A673 (cell line): ENCODE results near the gene PCK1. TPM values are rescaled to one million over a fixed set of nuclear protein-coding genes. Genes with fewer than 3 reads are reported as not detected.

Experiments used
- BruUV-seq: library from RNA; stranded (reverse); fragments of 400-500 nt; replicated peaks from 2 replicates; lab custom pipeline; 2021; lab: Mats Ljungman, UMichigan
- CTCF ChIA-PET: fragments of 300-600 bp; sonication (Branson Sonifier 250); formaldehyde crosslinking; loops from one replicate; lab custom pipeline; 2022; ENCODE audit warnings: antibody characterized with exemption; lab: Charles Lee
- POLR2A ChIA-PET: fragments of 300-600 bp; sonication (Branson Sonifier 250); formaldehyde crosslinking; loops from one replicate; lab custom pipeline; 2022; ENCODE audit warnings: antibody characterized with exemption; ENCODE audit not compliant: low non-redundant PET; lab: Charles Lee
- DNase-seq: peaks from one replicate; pipeline ENCODE4 v3.0.0-alpha.2; 2015; ENCODE audit warnings: low spot score
- H3K27ac ChIP-seq: fragments of 200-600 bp; sonication (generic); 2 replicates; pipeline ENCODE4 v1.5.1; 2016; ENCODE audit warnings: mixed run types, low read depth, mild to moderate bottlenecking, mixed read lengths, antibody characterized with exemption, low read length; ENCODE audit not compliant: poor library complexity, severe bottlenecking
- H3K27me3 ChIP-seq: fragments of 200-600 bp; sonication (generic); replicated peaks from 2 replicates; pipeline ENCODE4 v1.6.1; 2017; ENCODE audit warnings: mixed run types, low read depth, mild to moderate bottlenecking, mixed read lengths, antibody characterized with exemption, low read length; ENCODE audit not compliant: insufficient read depth, poor library complexity
- H3K36me3 ChIP-seq: fragments of 200-600 bp; sonication (generic); 2 replicates; pipeline ENCODE4 v1.6.1; 2016; ENCODE audit warnings: mixed run types, mild to moderate bottlenecking, mixed read lengths, antibody characterized with exemption, low read length; ENCODE audit not compliant: insufficient read depth, poor library complexity, severe bottlenecking
- H3K4me1 ChIP-seq: fragments of 200-600 bp; sonication (generic); 2 replicates; pipeline ENCODE4 v1.6.1; 2017; ENCODE audit warnings: mixed run types, mild to moderate bottlenecking, mixed read lengths, antibody characterized with exemption, low read length; ENCODE audit not compliant: insufficient read depth, poor library complexity, severe bottlenecking
- H3K4me3 ChIP-seq: fragments of 200-600 bp; sonication (generic); 2 replicates; pipeline ENCODE4 v1.5.1; 2016; ENCODE audit warnings: low read depth, mixed run types, mild to moderate bottlenecking, mixed read lengths, low read length; ENCODE audit not compliant: poor library complexity, severe bottlenecking
- H3K9me3 ChIP-seq: fragments of 200-600 bp; sonication (generic); 2 replicates; pipeline ENCODE4 v1.6.1; 2016; ENCODE audit warnings: mixed run types, low read depth, mild to moderate bottlenecking, mixed read lengths, antibody characterized with exemption, low read length; ENCODE audit not compliant: poor library complexity, severe bottlenecking
- CTCF ChIP-seq: fragments of 300-800, 200-600 bp; sonication (generic); conservative IDR thresholded peaks from 2 replicates; pipeline ENCODE4 v1.5.1; 2017; ENCODE audit warnings: low read depth, mild to moderate bottlenecking, antibody characterized with exemption, low read length, moderate library complexity, mixed read lengths
- EZH2 ChIP-seq: fragments of 200-600 bp; sonication (generic); IDR thresholded peaks from 2 replicates; pipeline ENCODE4 v1.6.1; 2017; ENCODE audit warnings: borderline replicate concordance, low read depth, mild to moderate bottlenecking, mixed read lengths, antibody characterized with exemption, low read length; ENCODE audit not compliant: poor library complexity, severe bottlenecking
- intact Hi-C: fragments of 100-400 bp; cut with micrococcal nuclease; formaldehyde crosslinking; loops from one replicate; pipeline ENCODE4 v1.10.0; 2022; ENCODE audit not compliant: unreplicated experiment
- total RNA-seq: library from RNA; stranded (reverse); gene quantifications from 2 replicates; pipeline ENCODE4 v1.2.3, GENCODE V29; 2021

PCK1 gene
- total RNA-seq, 1 experiment from 2014 or later = not detected

DNA sequence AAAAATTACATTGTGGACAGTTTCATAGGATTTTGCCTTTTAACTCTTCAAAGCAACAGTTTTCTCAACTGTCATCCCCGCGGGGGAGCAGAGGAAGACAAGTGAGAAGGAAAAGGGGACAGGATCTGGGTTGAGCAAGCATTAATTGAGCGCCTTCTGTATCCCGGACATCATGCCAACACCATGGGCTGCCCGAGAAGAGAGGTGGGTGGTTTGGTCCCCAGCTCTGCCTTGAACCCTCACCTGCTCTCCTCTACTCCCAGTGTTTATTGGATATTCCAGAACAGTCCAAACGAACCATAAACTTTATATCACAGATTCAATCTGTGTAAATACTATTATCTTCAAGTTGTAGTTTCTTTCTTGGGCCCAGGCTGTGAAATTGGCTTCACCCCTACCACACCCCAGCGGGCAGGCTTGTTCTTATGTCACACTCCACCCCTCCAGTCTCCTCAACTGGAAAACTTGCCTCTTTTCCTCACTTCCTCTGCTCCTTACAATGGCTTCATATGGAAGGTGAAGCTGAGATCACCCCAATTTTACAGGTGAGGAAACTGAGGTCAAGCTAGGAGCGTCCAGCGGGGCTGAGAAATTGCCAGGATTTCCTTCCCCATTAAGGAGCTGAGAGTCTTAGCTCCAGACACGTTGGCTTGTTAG is 6.0 kb downstream of the PCK1 start:
- H3K27ac ChIP-seq = no peak overlapping the region
- no TSS peak for BruUV-seq
- POLR2A ChIA-PET = no interaction called here
- CTCF ChIA-PET = no interaction called here
- intact Hi-C loops = no loop called here
- no peaks in the 10 kb centered on the region for H3K4me1 ChIP-seq
- H3K27me3 ChIP-seq = no peaks in the 10 kb centered on the region
- no peaks in the 10 kb centered on the region for H3K36me3 ChIP-seq
- no peaks in the 10 kb centered on the region for H3K9me3 ChIP-seq
- DNase-seq = no peak
- TF ChIP-seq EZH2 (no peak), CTCF (no peak)
- H3K4me3 ChIP-seq = no peak overlapping the region

DNA sequence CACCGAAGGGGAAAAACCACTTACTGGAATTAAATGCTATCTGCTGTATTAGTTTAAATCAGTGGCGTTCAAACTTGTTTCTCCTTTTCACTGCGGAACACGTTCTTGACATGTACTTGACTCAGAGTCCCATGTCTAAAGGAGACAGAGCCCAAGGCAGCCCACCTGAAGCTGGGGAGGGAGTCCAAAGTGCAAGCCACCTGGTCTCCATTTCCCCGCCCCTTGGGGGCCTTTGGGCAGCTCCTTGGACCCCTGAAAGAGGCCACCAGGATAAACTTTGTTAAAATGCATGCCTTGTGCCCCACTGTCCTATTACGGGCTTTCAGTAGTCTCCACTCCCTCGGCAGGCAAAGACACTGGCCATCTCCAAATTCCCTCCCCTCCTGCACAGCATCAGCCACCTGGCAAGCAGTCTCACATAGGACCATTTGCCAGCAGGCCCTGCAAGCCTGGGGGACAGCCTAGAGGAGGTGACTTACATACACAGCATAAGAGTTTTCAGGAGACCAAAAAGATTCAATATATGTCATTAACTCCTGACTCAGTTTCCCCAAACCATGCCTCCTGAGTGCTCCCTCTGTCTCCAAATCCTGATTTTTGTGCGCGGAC is 6.7 kb downstream of the PCK1 start:
- TF ChIP-seq EZH2 (no peak), CTCF (no peak)
- CTCF ChIA-PET = no interaction called here
- no TSS peak for BruUV-seq
- no peak overlapping the region for H3K27ac ChIP-seq
- no peak for DNase-seq
- H3K9me3 ChIP-seq = no peaks in the 10 kb centered on the region
- intact Hi-C loops = no loop called here
- H3K4me3 ChIP-seq = no peak overlapping the region
- H3K4me1 ChIP-seq = no peaks in the 10 kb centered on the region
- POLR2A ChIA-PET = no interaction called here
- no peaks in the 10 kb centered on the region for H3K27me3 ChIP-seq
- H3K36me3 ChIP-seq = no peaks in the 10 kb centered on the region

DNA sequence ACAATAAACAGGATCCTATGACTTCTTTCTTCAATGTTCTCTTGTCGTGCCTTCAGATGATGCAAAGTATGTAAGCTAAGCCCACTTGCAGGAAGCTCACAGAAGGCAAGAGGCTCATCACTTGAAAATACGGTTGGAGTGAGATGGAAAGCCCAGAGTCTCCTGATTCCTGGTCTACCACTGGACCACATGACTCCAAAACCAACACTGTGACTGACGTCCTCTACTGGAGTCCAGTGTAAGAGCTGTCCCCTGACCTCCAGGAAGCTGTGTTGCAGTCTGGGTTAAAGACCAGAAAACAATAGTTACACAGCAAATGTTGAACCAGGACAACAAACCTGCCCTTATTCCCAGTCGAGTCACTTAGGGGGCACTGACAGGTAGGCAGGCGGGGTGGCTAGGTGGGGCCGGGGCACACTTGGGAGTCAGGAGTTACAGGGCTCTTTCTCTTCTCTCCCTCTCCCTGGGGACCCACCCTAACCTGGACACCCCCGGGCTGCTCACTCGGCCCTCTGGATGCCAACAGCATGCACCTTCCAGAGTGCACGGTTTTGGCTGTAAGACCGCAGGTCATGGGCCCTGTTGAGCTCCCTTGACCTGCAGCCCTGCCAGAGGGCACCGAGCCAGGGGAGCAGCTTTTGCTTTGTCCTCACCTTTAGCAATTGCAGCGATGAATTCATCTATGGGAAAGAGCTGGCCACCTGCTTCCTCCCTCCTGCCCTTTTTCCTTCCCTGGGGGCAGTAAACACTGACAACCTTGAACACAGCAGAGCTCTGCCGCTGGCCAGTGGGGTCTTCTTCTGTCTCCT is 7.4 kb downstream of the PCK1 start:
- Histone ChIP-seq H3K9me3 (no peaks in the 10 kb centered on the region), H3K27me3 (no peaks in the 10 kb centered on the region), H3K4me1 (no peaks in the 10 kb centered on the region), H3K4me3 (no peak overlapping the region), H3K36me3 (no peaks in the 10 kb centered on the region), H3K27ac (no peak overlapping the region)
- ChIA-PET CTCF (no interaction called here), POLR2A (no interaction called here)
- TF ChIP-seq EZH2 (no peak), CTCF (no peak)
- BruUV-seq = no TSS peak
- no peak for DNase-seq
- intact Hi-C loops = no loop called here
